ENCODE data around the gene LRRC49. TPM values are rescaled to one million over a fixed set of nuclear protein-coding genes. Genes with fewer than 3 reads are reported as not detected.

The LRRC49 gene
- polyA plus RNA-seq, 2 of the 4 experiments (the other 2 are of a cell fraction), result 10.0 to 14.3 TPM

GRCh38 chr15:71094137-71094536 is 201.5 kb downstream of the LRRC49 start:
- Histone ChIP-seq H3K9me3 (no peaks in the 10 kb centered on the region), H3K4me3 (no peak overlapping the region), H3K4me1 (peaks cover 14% of the 10 kb centered on the region; the same call in 2 of the 3 replicates), H3K4me2 (no peak overlapping the region), H3K27ac (no peak overlapping the region; a peak in 1 of 6 replicates)
- TF ChIP-seq FOSL2 (IDR thresholded peaks at IDR 0.05) (no peak), FOSL2 (CRISPR knock-in tag; IDR thresholded peaks at IDR 0.05) (no peak), HES2 (IDR thresholded peaks at IDR 0.05) (no peak), MAFK (IDR thresholded peaks at IDR 0.05; ENCODE audit: partially characterized antibody) (no peak), HEYL (CRISPR knock-in tag; IDR thresholded peaks at IDR 0.05) (no peak), NPAS2 (CRISPR knock-in tag; IDR thresholded peaks at IDR 0.05; ENCODE audit: borderline replicate concordance) (no peak), JUNB (IDR thresholded peaks at IDR 0.05) (no peak), RFX5 (IDR thresholded peaks at IDR 0.05) (no peak), HOXB5 (CRISPR knock-in tag; IDR thresholded peaks at IDR 0.05) (no peak), SMC3 (IDR thresholded peaks at IDR 0.05) (no peak), ATOH8 (CRISPR knock-in tag; IDR thresholded peaks at IDR 0.05; ENCODE audit: low read depth) (no peak), EP300 (IDR thresholded peaks at IDR 0.05) (no peak), CBX2 (IDR thresholded peaks at IDR 0.05; ENCODE audit: borderline replicate concordance, low read depth) (no peak), ZNF302 (CRISPR knock-in tag; IDR thresholded peaks at IDR 0.05) (no peak), E2F6 (IDR thresholded peaks at IDR 0.05; ENCODE audit: borderline replicate concordance, low read depth) (no peak), CHD4 (IDR thresholded peaks at IDR 0.05; ENCODE audit: borderline replicate concordance) (no peak), ZFP36 (IDR thresholded peaks at IDR 0.05; ENCODE audit: borderline replicate concordance, partially characterized antibody) (no peak), ESRRA (IDR thresholded peaks at IDR 0.05; ENCODE audit: borderline replicate concordance, low read length) (no peak), ELK1 (IDR thresholded peaks at IDR 0.05; ENCODE audit: low read depth, low read length) (no peak)
- no peak for ATAC-seq
- FAIRE-seq, result no peak
- ChIA-PET POLR2A (no interaction called here), CTCF (interaction anchor here (0.6 to 0.9 kb wide), 3 partner anchors 9 to 21 kb away, joined by 3 read pairs; partner anchors contain the start of gene THSD4)
- no peak for DNase-seq (ENCODE audit: low read depth in 1 of 2, low spot score in 1 of 2)
- WGBS (ENCODE audit: missing lambda C conversion rate), result 91% methylated on average over 2 of the region's 2 CpGs

- TF ChIP-seq GATA3 (IDR thresholded peaks at IDR 0.05; ENCODE audit: borderline replicate concordance) (peak; percentile 41), ZFP36 (IDR thresholded peaks at IDR 0.05; ENCODE audit: borderline replicate concordance, partially characterized antibody) (no peak)
- Histone ChIP-seq H3K9me3 (no peaks in the 10 kb centered on the region), H3K27ac (peak overlapping the region in 1 of 2 experiments; percentile 25; a peak in 1 of 6 replicates), H3K4me2 (no peak overlapping the region), H3K4me3 (no peak overlapping the region), H3K4me1 (peaks cover 14% of the 10 kb centered on the region; the same call in 2 of the 3 replicates)
- DNase-seq (ENCODE audit: low read depth in 1 of 2, low spot score in 1 of 2) (no peak), ATAC-seq (no peak), FAIRE-seq (no peak)
- ChIA-PET CTCF (interaction anchor here (0.6 to 0.9 kb wide), 2 partner anchors 18 to 102 kb away, joined by 3 read pairs; partner anchors contain the start of gene THSD4), POLR2A (no interaction called here)
- 60% methylated on average over 3 of the region's 3 CpGs for WGBS (ENCODE audit: missing lambda C conversion rate)
Measured at GRCh38 chr15:71096676-71097075, 204.1 kb downstream of the LRRC49 start.

- Histone ChIP-seq H3K4me3 (no peak overlapping the region), H3K27ac (no peak overlapping the region), H3K4me1 (peaks cover 13% of the 10 kb centered on the region; the same call in 2 of the 3 replicates), H3K4me2 (no peak overlapping the region), H3K9me3 (no peaks in the 10 kb centered on the region)
- FAIRE-seq, result no peak
- no peak for DNase-seq (ENCODE audit: low read depth in 1 of 2, low spot score in 1 of 2)
- CTCF ChIA-PET, result interaction anchor here (0.7 kb wide), 1 partner anchor 415 kb away, joined by 3 read pairs; no protein-coding TSS in a partner anchor
- 84% methylated on average over 4 of the region's 4 CpGs for WGBS (ENCODE audit: missing lambda C conversion rate)
- no peak for ATAC-seq
- POLR2A ChIA-PET, result no interaction called here
- no peak for TF ChIP-seq E2F6 (IDR thresholded peaks at IDR 0.05; ENCODE audit: borderline replicate concordance, low read depth)
- TF ChIP-seq EP300 (IDR thresholded peaks at IDR 0.05), result no peak
- TF ChIP-seq POLR2A (IDR thresholded peaks at IDR 0.05; ENCODE audit: low read length), result no peak
- TF ChIP-seq TFCP2L1 (CRISPR knock-in tag; IDR thresholded peaks at IDR 0.05), result no peak
- TF ChIP-seq HOXA7 (CRISPR knock-in tag; IDR thresholded peaks at IDR 0.05), result no peak
- TF ChIP-seq MAFK (IDR thresholded peaks at IDR 0.05; ENCODE audit: partially characterized antibody), result no peak
- no peak for TF ChIP-seq JUN (IDR thresholded peaks at IDR 0.05)
- TF ChIP-seq MYC (IDR thresholded peaks at IDR 0.05; ENCODE audit: borderline replicate concordance, low read length), result no peak
- no peak for TF ChIP-seq PBX3 (IDR thresholded peaks at IDR 0.05)
- no peak for TF ChIP-seq CEBPB (IDR thresholded peaks at IDR 0.05)
- no peak for TF ChIP-seq POLR2AphosphoS2 (conservative IDR thresholded peaks at IDR 0.05; ENCODE audit: low read length)
- no peak for TF ChIP-seq EHF (CRISPR knock-in tag; IDR thresholded peaks at IDR 0.05)
- no peak for TF ChIP-seq RCOR1 (IDR thresholded peaks at IDR 0.05; ENCODE audit: low read depth, low read length)
- TF ChIP-seq ZFP36 (IDR thresholded peaks at IDR 0.05; ENCODE audit: borderline replicate concordance, partially characterized antibody), result no peak
Measured at GRCh38 chr15:71097890-71098289, 205.3 kb downstream of the LRRC49 start.

All from A549 (cell line).